ENCODE data around the gene AASS.

Gene AASS

DNA sequence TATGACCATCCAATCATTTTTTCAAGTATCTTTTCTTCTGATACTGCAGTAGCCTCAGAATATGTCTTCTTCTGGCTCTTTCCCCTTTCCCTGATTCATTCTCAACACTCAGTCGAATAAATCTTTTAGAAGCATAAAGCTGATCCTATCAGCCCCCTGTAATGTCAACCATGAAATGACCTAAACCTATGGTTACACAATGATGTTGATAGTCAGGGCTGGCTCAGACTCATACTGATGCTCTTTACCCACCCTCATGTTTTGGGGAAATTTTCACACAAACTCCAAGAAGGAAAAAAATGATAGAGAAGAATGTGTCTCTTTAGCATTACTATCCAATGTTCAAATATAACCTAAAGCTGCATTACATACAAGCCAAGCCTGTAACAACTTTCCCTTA, 76.0 kb downstream of the AASS start:
- Histone ChIP-seq H3K18ac (ENCODE audit: low read depth in 1 of 2, low read length in 2 of 2) (no peak overlapping the region), H3K4me3 (ENCODE audit: insufficient read depth in 1 of 2, low read depth in 1 of 2, low read length in 2 of 2) (no peak overlapping the region), H3K27ac (ENCODE audit: low read length, poor library complexity, severe bottlenecking) (no peak overlapping the region), H2BK12ac (ENCODE audit: low read length in 2 of 2) (no peak overlapping the region), H2BK5ac (ENCODE audit: low read depth, low read length, poor library complexity, severe bottlenecking) (no peak overlapping the region), H2AK5ac (ENCODE audit: low read length, severe bottlenecking) (no peak overlapping the region), H3K14ac (ENCODE audit: low read length in 2 of 2) (no peak overlapping the region), H3K36me3 (ENCODE audit: control insufficient read depth in 1 of 2, insufficient read depth in 2 of 2, low read depth in 1 of 2, low read length in 2 of 2) (no peaks in the 10 kb centered on the region), H4K8ac (ENCODE audit: low read length) (no peak overlapping the region), H2BK15ac (ENCODE audit: low read depth, poor library complexity, severe bottlenecking) (no peak overlapping the region), H2BK120ac (ENCODE audit: low read depth, low read length) (no peak overlapping the region), H3K4me2 (ENCODE audit: low read length, poor library complexity, severe bottlenecking) (no peak overlapping the region), H3K79me1 (replicated peaks; ENCODE audit: low read length, poor library complexity, severe bottlenecking) (no peaks in the 10 kb centered on the region), H3K27me3 (ENCODE audit: control insufficient read depth in 1 of 2, insufficient read depth in 1 of 2, low read length in 2 of 2) (no peaks in the 10 kb centered on the region), H4K91ac (ENCODE audit: low read length) (no peak overlapping the region), H3K4ac (ENCODE audit: low read depth in 1 of 2, low read length in 2 of 2) (no peak overlapping the region), H3K9ac (ENCODE audit: low read length) (no peak overlapping the region), H3K4me1 (ENCODE audit: control insufficient read depth, insufficient read depth, low read depth, low read length) (no peaks in the 10 kb centered on the region), H3K23ac (ENCODE audit: low read length in 2 of 2) (no peak overlapping the region), H3K9me3 (ENCODE audit: control insufficient read depth, low read length) (no peaks in the 10 kb centered on the region), H2AFZ (ENCODE audit: low read depth, low read length) (no peak overlapping the region)
- DNase-seq: no peak
- WGBS: 83% methylated on average over 1 of the region's 1 CpG

- Histone ChIP-seq H2BK12ac (ENCODE audit: low read length in 2 of 2) (no peak overlapping the region), H3K23ac (ENCODE audit: low read length in 2 of 2) (no peak overlapping the region), H3K4me1 (ENCODE audit: control insufficient read depth, insufficient read depth, low read depth, low read length) (no peaks in the 10 kb centered on the region), H3K36me3 (ENCODE audit: control insufficient read depth in 1 of 2, insufficient read depth in 2 of 2, low read depth in 1 of 2, low read length in 2 of 2) (no peaks in the 10 kb centered on the region), H2AFZ (ENCODE audit: low read depth, low read length) (no peak overlapping the region), H3K18ac (ENCODE audit: low read depth in 1 of 2, low read length in 2 of 2) (no peak overlapping the region), H3K27ac (ENCODE audit: low read length, poor library complexity, severe bottlenecking) (no peak overlapping the region), H4K8ac (ENCODE audit: low read length) (no peak overlapping the region), H3K9ac (ENCODE audit: low read length) (no peak overlapping the region), H2BK120ac (ENCODE audit: low read depth, low read length) (no peak overlapping the region), H3K4me3 (ENCODE audit: insufficient read depth in 1 of 2, low read depth in 1 of 2, low read length in 2 of 2) (no peak overlapping the region), H3K79me1 (replicated peaks; ENCODE audit: low read length, poor library complexity, severe bottlenecking) (no peaks in the 10 kb centered on the region), H2BK15ac (ENCODE audit: low read depth, poor library complexity, severe bottlenecking) (no peak overlapping the region), H2BK5ac (ENCODE audit: low read depth, low read length, poor library complexity, severe bottlenecking) (no peak overlapping the region), H4K91ac (ENCODE audit: low read length) (no peak overlapping the region), H3K9me3 (ENCODE audit: control insufficient read depth, low read length) (no peaks in the 10 kb centered on the region), H3K27me3 (ENCODE audit: control insufficient read depth in 1 of 2, insufficient read depth in 1 of 2, low read length in 2 of 2) (no peaks in the 10 kb centered on the region), H3K4me2 (ENCODE audit: low read length, poor library complexity, severe bottlenecking) (no peak overlapping the region), H3K4ac (ENCODE audit: low read depth in 1 of 2, low read length in 2 of 2) (no peak overlapping the region), H3K14ac (ENCODE audit: low read length in 2 of 2) (no peak overlapping the region), H2AK5ac (ENCODE audit: low read length, severe bottlenecking) (no peak overlapping the region)
- WGBS: 80% methylated on average over 1 of the region's 1 CpG
- DNase-seq: no peak
Observed at GRCh38 chr7:122067077-122067476, 77.0 kb downstream of the AASS start.

DNA sequence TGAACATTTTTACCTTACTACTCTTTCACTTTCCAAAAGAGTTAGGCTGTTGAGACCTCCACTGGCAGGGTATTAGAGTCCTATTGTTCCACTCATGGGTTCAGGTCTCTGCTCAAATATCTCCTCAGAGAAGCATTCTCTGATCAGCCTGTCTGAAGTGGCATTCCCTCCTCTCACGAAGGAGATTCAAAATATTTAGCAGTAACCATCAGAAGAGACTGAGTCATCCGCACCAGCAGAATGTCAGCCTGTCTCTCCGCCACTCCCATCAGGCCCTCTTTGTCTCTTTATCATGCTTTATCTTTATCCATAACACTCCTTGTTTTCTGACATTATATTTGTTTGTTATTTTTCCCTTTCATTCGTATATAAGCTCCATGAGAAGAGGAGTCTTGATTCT, 79.1 kb downstream of the AASS start:
- Histone ChIP-seq H2BK120ac (ENCODE audit: low read depth, low read length) (no peak overlapping the region), H2AK5ac (ENCODE audit: low read length, severe bottlenecking) (no peak overlapping the region), H3K4me3 (ENCODE audit: insufficient read depth in 1 of 2, low read depth in 1 of 2, low read length in 2 of 2) (no peak overlapping the region), H3K27ac (ENCODE audit: low read length, poor library complexity, severe bottlenecking) (no peak overlapping the region), H2BK5ac (ENCODE audit: low read depth, low read length, poor library complexity, severe bottlenecking) (no peak overlapping the region), H3K23ac (ENCODE audit: low read length in 2 of 2) (no peak overlapping the region), H3K36me3 (ENCODE audit: control insufficient read depth in 1 of 2, insufficient read depth in 2 of 2, low read depth in 1 of 2, low read length in 2 of 2) (no peaks in the 10 kb centered on the region), H3K14ac (ENCODE audit: low read length in 2 of 2) (no peak overlapping the region), H2BK12ac (ENCODE audit: low read length in 2 of 2) (no peak overlapping the region), H3K4me2 (ENCODE audit: low read length, poor library complexity, severe bottlenecking) (no peak overlapping the region), H3K4ac (ENCODE audit: low read depth in 1 of 2, low read length in 2 of 2) (no peak overlapping the region), H3K18ac (ENCODE audit: low read depth in 1 of 2, low read length in 2 of 2) (no peak overlapping the region), H3K27me3 (ENCODE audit: control insufficient read depth in 1 of 2, insufficient read depth in 1 of 2, low read length in 2 of 2) (no peaks in the 10 kb centered on the region), H2BK15ac (ENCODE audit: low read depth, poor library complexity, severe bottlenecking) (no peak overlapping the region), H4K8ac (ENCODE audit: low read length) (no peak overlapping the region), H3K4me1 (ENCODE audit: control insufficient read depth, insufficient read depth, low read depth, low read length) (no peaks in the 10 kb centered on the region), H4K91ac (ENCODE audit: low read length) (no peak overlapping the region), H3K9me3 (ENCODE audit: control insufficient read depth, low read length) (no peaks in the 10 kb centered on the region), H2AFZ (ENCODE audit: low read depth, low read length) (no peak overlapping the region), H3K9ac (ENCODE audit: low read length) (no peak overlapping the region), H3K79me1 (replicated peaks; ENCODE audit: low read length, poor library complexity, severe bottlenecking) (no peaks in the 10 kb centered on the region)
- no peak for DNase-seq
- 69% methylated on average over 3 of the region's 4 CpGs for WGBS

GRCh38 chr7:122063146-122063545, 80.9 kb downstream of the AASS start:
- Histone ChIP-seq H3K4me1 (ENCODE audit: control insufficient read depth, insufficient read depth, low read depth, low read length) (no peaks in the 10 kb centered on the region), H3K9ac (ENCODE audit: low read length) (no peak overlapping the region), H3K36me3 (ENCODE audit: control insufficient read depth in 1 of 2, insufficient read depth in 2 of 2, low read depth in 1 of 2, low read length in 2 of 2) (no peaks in the 10 kb centered on the region), H3K4me2 (ENCODE audit: low read length, poor library complexity, severe bottlenecking) (no peak overlapping the region), H2BK120ac (ENCODE audit: low read depth, low read length) (no peak overlapping the region), H3K9me3 (ENCODE audit: control insufficient read depth, low read length) (no peaks in the 10 kb centered on the region), H2AFZ (ENCODE audit: low read depth, low read length) (no peak overlapping the region), H3K27me3 (ENCODE audit: control insufficient read depth in 1 of 2, insufficient read depth in 1 of 2, low read length in 2 of 2) (no peaks in the 10 kb centered on the region), H2AK5ac (ENCODE audit: low read length, severe bottlenecking) (no peak overlapping the region), H2BK12ac (ENCODE audit: low read length in 2 of 2) (no peak overlapping the region), H3K23ac (ENCODE audit: low read length in 2 of 2) (no peak overlapping the region), H3K18ac (ENCODE audit: low read depth in 1 of 2, low read length in 2 of 2) (no peak overlapping the region), H3K4ac (ENCODE audit: low read depth in 1 of 2, low read length in 2 of 2) (no peak overlapping the region), H3K79me1 (replicated peaks; ENCODE audit: low read length, poor library complexity, severe bottlenecking) (no peaks in the 10 kb centered on the region), H3K14ac (ENCODE audit: low read length in 2 of 2) (no peak overlapping the region), H2BK15ac (ENCODE audit: low read depth, poor library complexity, severe bottlenecking) (no peak overlapping the region), H3K27ac (ENCODE audit: low read length, poor library complexity, severe bottlenecking) (no peak overlapping the region), H4K8ac (ENCODE audit: low read length) (no peak overlapping the region), H3K4me3 (ENCODE audit: insufficient read depth in 1 of 2, low read depth in 1 of 2, low read length in 2 of 2) (no peak overlapping the region), H4K91ac (ENCODE audit: low read length) (no peak overlapping the region), H2BK5ac (ENCODE audit: low read depth, low read length, poor library complexity, severe bottlenecking) (no peak overlapping the region)
- DNase-seq: no peak
